ES-I3 (cell line): ENCODE measurements around the gene PTPRG.

Experiments used
- H3K36me3 ChIP-seq: 2 replicates; pipeline ENCODE4 v1.6.1; 2013; ENCODE audit warnings: mild to moderate bottlenecking, low read length, control low read depth, moderate library complexity; ENCODE audit not compliant: insufficient read depth
- H3K4me1 ChIP-seq: 2 replicates; pipeline ENCODE4 v1.6.1; 2013; ENCODE audit warnings: mild to moderate bottlenecking, control low read depth, low read length; ENCODE audit not compliant: insufficient read depth
- H3K9ac ChIP-seq: 2 replicates; pipeline ENCODE4 v1.6.1; 2013; ENCODE audit warnings: low read depth, mild to moderate bottlenecking, low read length, moderate library complexity
- H3K9me3 ChIP-seq: 2 replicates; pipeline ENCODE4 v1.6.1; 2013; ENCODE audit warnings: mild to moderate bottlenecking, low read length, moderate library complexity; ENCODE audit not compliant: control insufficient read depth, insufficient read depth

PTPRG gene

GRCh38 chr3:62252438-62253157, 691.2 kb downstream of the PTPRG start:
- Histone ChIP-seq H3K36me3 (no peaks in the 10 kb centered on the region; the same call in 1 of the 2 replicates), H3K9me3 (no peaks in the 10 kb centered on the region), H3K9ac (no peak overlapping the region), H3K4me1 (peaks cover 3% of the 10 kb centered on the region; the same call in 1 of the 2 replicates)

DNA sequence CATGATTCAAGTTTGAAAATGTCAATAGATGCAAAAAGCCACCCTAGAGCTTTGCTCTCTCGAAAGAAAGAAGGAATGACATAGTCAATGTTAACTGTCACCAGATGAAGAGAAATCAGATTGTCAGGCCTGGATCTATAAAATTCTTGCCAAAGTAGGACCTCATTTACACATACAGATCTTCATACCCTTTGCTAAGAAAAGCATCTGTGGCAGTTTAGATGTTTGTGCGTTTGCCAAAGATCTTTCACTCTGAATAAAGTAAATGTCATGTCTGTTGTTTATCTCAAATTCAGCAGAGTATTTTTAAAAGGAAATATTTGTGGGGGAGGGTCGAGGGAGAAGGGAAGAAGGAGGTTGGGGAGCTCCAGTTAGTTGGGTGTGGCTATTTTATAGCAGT, 692.6 kb downstream of the PTPRG start:
- Histone ChIP-seq H3K4me1 (no peaks in the 10 kb centered on the region), H3K9ac (no peak overlapping the region), H3K36me3 (no peaks in the 10 kb centered on the region; the same call in 1 of the 2 replicates), H3K9me3 (no peaks in the 10 kb centered on the region)

DNA sequence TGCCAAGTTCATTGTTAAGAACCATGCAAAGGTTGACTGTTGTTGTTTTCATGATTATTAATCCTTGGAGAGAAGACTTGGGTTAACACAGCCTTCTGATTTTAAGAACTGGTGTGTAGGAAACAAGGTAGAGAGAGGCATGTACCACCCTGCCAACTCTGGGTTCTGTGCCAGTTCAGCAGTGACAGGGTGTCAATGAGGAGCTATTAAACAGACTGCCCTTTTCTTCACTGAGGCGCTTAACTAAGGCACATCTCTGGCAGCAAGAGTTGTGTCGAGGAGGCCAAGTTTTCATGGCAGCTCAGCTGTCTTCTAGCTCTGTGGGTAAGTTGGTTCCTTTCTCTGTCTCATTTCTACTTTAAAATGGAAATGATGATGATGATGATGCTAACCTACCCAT, 694.4 kb downstream of the PTPRG start:
- H3K36me3 ChIP-seq = no peaks in the 10 kb centered on the region; the same call in 1 of the 2 replicates
- H3K9me3 ChIP-seq = no peaks in the 10 kb centered on the region
- H3K9ac ChIP-seq = no peak overlapping the region
- H3K4me1 ChIP-seq = peaks cover 9% of the 10 kb centered on the region; the same call in 1 of the 2 replicates

DNA sequence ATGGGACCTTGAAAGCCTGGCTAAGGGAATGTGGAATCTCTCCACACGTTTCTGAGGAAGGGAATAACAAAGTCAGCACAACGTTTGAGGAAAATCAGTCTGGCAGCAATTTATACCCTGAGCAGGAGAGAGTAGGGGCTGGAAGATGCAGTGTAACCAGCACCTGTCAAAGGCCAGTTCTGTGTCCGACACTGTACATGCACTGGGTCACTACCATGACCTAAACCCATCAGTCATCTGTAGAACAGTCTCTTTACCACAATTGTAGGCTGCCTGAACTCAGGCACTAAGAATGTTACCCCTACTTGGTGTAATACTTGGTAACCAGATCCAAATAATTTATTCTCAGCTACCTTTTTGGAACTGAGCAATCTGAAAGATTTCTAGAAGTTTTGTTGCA, 698.6 kb downstream of the PTPRG start:
- peaks cover 8% of the 10 kb centered on the region for H3K36me3 ChIP-seq
- H3K4me1 ChIP-seq = peaks cover 16% of the 10 kb centered on the region; the same call in 1 of the 2 replicates
- no peak overlapping the region for H3K9ac ChIP-seq
- H3K9me3 ChIP-seq = no peaks in the 10 kb centered on the region

DNA sequence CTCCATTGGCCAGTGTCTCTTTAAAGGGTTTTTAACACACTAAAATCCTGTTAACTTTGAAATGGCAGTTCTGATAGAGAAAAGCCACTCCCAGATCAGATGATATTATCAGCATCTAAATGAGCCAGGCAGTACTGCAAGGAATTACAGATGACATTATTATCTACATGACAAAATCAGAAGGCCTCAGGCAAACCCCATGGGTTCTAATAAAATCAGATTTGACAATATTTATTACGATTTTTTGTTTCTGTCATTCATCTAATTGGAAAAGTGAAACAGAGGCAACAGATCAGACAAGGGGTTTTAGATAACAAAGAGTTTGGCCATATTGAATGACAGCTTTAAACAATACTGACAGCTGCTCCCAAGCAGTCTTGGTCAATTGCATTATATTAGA, 699.3 kb downstream of the PTPRG start:
- Histone ChIP-seq H3K36me3 (peaks cover 8% of the 10 kb centered on the region), H3K9ac (no peak overlapping the region), H3K9me3 (no peaks in the 10 kb centered on the region), H3K4me1 (peaks cover 16% of the 10 kb centered on the region; the same call in 1 of the 2 replicates)

- H3K9me3 ChIP-seq = no peaks in the 10 kb centered on the region
- no peak overlapping the region for H3K9ac ChIP-seq
- H3K36me3 ChIP-seq = peaks cover 8% of the 10 kb centered on the region
- H3K4me1 ChIP-seq = peaks cover 16% of the 10 kb centered on the region; the same call in 1 of the 2 replicates
Measured at GRCh38 chr3:62261121-62261520, 699.8 kb downstream of the PTPRG start.

DNA sequence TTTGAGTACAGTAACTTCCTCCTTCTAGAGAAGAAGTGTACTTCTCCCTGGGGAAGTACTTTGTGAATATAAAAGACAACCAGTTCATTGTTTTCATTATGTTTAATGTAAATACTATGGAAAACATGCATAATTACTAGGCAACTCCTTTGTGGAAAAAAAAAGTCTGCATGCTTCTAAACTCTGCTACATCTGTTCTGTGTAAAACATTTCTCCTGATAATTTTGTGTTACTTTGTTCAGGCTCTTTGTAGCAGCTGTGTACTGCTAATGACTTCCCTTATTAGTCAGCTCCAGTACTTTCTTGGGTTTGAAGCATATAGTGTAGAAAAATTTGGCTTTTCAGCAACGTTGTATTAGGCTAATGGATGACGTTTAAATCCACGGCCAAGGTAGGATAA, 700.4 kb downstream of the PTPRG start:
- H3K9me3 ChIP-seq = no peaks in the 10 kb centered on the region
- no peak overlapping the region for H3K9ac ChIP-seq
- peaks cover 16% of the 10 kb centered on the region; the same call in 1 of the 2 replicates for H3K4me1 ChIP-seq
- peaks cover 8% of the 10 kb centered on the region for H3K36me3 ChIP-seq

GRCh38 chr3:62265528-62265927, 704.2 kb downstream of the PTPRG start:
- peaks cover 8% of the 10 kb centered on the region; the same call in 1 of the 2 replicates for H3K4me1 ChIP-seq
- no peak overlapping the region for H3K9ac ChIP-seq
- H3K36me3 ChIP-seq = peaks cover 23% of the 10 kb centered on the region
- H3K9me3 ChIP-seq = no peaks in the 10 kb centered on the region

GRCh38 chr3:62266668-62267283, 705.4 kb downstream of the PTPRG start:
- Histone ChIP-seq H3K36me3 (peaks cover 23% of the 10 kb centered on the region), H3K9ac (no peak overlapping the region), H3K9me3 (no peaks in the 10 kb centered on the region), H3K4me1 (no peaks in the 10 kb centered on the region)

- Histone ChIP-seq H3K36me3 (peaks cover 16% of the 10 kb centered on the region), H3K9me3 (no peaks in the 10 kb centered on the region), H3K4me1 (no peaks in the 10 kb centered on the region; the same call in 1 of the 2 replicates), H3K9ac (no peak overlapping the region)
Measured at GRCh38 chr3:62276658-62277180, 715.3 kb downstream of the PTPRG start.

DNA sequence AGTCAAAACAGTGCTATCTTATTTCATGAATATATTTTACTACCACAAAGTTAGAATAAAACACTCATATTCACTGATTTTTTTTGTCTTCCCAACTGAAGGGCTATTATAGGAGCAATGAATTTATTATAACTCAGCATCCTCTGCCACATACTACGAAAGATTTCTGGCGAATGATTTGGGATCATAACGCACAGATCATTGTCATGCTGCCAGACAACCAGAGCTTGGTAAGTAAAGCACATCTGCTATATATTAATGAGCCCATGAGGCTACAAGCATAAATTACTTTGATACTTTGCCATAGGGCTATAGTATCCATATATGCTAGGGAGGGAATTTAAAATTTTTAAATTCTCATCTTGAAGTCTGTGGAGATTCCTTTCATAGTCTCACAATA, 716.1 kb downstream of the PTPRG start:
- peaks cover 14% of the 10 kb centered on the region for H3K36me3 ChIP-seq

DNA sequence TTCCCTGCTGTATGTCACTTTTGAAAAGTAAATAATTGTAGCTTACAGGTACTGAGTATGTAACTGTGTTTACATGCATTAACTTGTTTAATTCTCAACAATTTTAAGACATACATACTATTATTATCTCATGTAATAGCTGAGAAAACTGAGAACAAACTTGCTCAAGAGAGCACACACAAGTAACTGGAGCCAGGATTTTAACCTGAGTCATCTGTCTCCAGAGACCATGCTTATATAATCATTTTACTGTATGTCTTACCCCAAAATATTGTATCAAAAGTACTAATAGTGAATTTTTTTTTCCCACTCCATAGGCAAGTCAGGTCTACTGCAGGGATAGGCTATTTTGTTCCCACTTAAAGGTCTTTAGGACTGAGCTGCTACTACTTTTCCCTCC, 716.6 kb downstream of the PTPRG start:
- Histone ChIP-seq H3K36me3 (peaks cover 13% of the 10 kb centered on the region), H3K9ac (no peak overlapping the region), H3K4me1 (no peaks in the 10 kb centered on the region; the same call in 1 of the 2 replicates), H3K9me3 (no peaks in the 10 kb centered on the region; the same call in 1 of the 2 replicates)

More for the DNA sequence above, 716.1 kb downstream of the PTPRG start:
- Histone ChIP-seq H3K9me3 (no peaks in the 10 kb centered on the region), H3K9ac (no peak overlapping the region), H3K4me1 (no peaks in the 10 kb centered on the region; the same call in 1 of the 2 replicates)

DNA sequence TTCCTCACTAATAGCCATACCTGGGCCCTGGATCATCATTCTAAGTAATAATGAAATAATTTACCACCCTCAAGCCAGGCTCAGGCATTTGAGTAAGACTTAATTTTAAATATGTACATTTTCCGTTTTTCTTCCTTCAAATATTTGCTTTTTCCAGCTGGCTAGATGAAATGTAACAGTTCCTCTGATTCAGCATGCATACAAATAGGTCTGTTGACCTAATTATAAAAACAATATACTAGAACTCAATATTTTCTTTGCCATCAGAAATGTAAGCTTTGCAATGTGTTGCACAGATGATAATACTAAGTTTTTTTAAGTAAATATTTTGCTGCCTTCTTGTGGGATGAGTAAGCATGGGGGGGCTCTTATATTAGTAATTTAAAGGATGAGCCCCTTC, 720.4 kb downstream of the PTPRG start:
- H3K4me1 ChIP-seq = no peaks in the 10 kb centered on the region
- H3K9me3 ChIP-seq = no peaks in the 10 kb centered on the region; the same call in 1 of the 2 replicates
- peaks cover 8% of the 10 kb centered on the region; the same call in 1 of the 2 replicates for H3K36me3 ChIP-seq
- H3K9ac ChIP-seq = no peak overlapping the region

DNA sequence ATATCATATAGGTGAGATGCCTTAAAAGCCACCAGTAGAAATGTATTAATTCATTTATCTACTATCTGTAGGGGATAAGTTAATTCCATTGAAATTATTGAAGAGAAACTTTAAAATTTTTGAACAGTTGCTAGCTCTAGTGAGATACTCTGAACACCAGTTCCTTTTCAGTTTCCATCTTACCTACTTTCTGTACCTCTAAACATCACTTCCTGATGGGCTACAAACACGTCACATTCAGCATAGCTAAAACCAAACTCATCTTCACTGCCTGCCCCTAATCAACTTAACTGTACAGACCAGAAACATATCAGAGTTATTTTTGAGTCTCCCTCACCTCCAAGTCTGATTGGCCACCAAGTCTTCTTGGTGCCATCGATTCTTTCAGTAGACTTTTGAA, 723.1 kb downstream of the PTPRG start:
- Histone ChIP-seq H3K9ac (no peak overlapping the region), H3K4me1 (no peaks in the 10 kb centered on the region), H3K9me3 (no peaks in the 10 kb centered on the region; the same call in 1 of the 2 replicates), H3K36me3 (no peaks in the 10 kb centered on the region)
